Activated naive CD4-positive, alpha-beta T cell treated with anti-CD3 and anti-CD28 coated beads, Interleukin-2, amount 50 U/mL, for 72 hours (primary cell): Measurements from ENCODE around the gene TRPV3. TPM values are rescaled to one million over a fixed set of nuclear protein-coding genes. Genes with fewer than 3 reads are reported as not detected.
A peak's percentile ranks its signal among the peaks of the same experiment; 100 is the strongest.

ENCODE experiments used
- ATAC-seq, 2 donors: fragments of 150-1000 bp; cut with Tn5 transposase; 2 replicates each; pipeline ENCODE4 v1.10.0; 2021; ENCODE audit warnings: mild to moderate bottlenecking in 2 of 2, moderate library complexity in 2 of 2
- DNase-seq, 2 donors: peaks; one replicate each; pipeline ENCODE4 v3.0.0; 2021 to 2022; ENCODE audit warnings: low spot score in 2 of 2
- H3K27ac Mint-ChIP-seq, 2 donors: one replicate each; pipeline ENCODE4 v1.8.0; 2022; ENCODE audit warnings: mild to moderate bottlenecking in 2 of 2, mixed read lengths in 2 of 2
- H3K36me3 Mint-ChIP-seq, 2 donors: one replicate each; pipeline ENCODE4 v1.8.0; 2022; ENCODE audit warnings: mixed read lengths in 2 of 2
- H3K9me3 Mint-ChIP-seq, 2 donors: one replicate each; pipeline ENCODE4 v1.8.0; 2022; ENCODE audit warnings: mixed read lengths in 2 of 2
- total RNA-seq, 2 donors: library from RNA; stranded (reverse); gene quantifications; one replicate each; pipeline ENCODE4 v1.2.3, GENCODE V29; 2022

Gene TRPV3
- total RNA-seq = 1 to 10 TPM; 1.0 to 1.9 TPM

- DNase-seq (peak in 1 of 2 donors; percentile 60), ATAC-seq (peak; percentile 44 to 61)
- Mint-ChIP-seq H3K27ac (peak within 1 kb of the TSS; percentile 61 to 82), H3K9me3 (no peaks in the 10 kb centered on the region), H3K36me3 (no peaks in the 10 kb centered on the region)
Observed at GRCh38 chr17:3557768-3558583, at the start of gene TRPV3. Gene TRPV3 (minus strand): TSS chr17:3557812. CDS start chr17:3554850, 2,962 bp downstream.

GRCh38 chr17:3603870-3604259, 46.3 kb upstream of the TRPV3 start:
- Mint-ChIP-seq H3K36me3 (no peaks in the 10 kb centered on the region), H3K27ac (peak overlapping the region; percentile 10 to 57), H3K9me3 (no peaks in the 10 kb centered on the region)
- ATAC-seq = no peak
- DNase-seq = no peak

- Mint-ChIP-seq H3K36me3 (no peaks in the 10 kb centered on the region), H3K9me3 (no peaks in the 10 kb centered on the region), H3K27ac (peak overlapping the region; percentile 36 to 57)
- ATAC-seq (no peak), DNase-seq (no peak)
Observed at GRCh38 chr17:3603119-3603869, 45.7 kb upstream of the TRPV3 start.

DNA sequence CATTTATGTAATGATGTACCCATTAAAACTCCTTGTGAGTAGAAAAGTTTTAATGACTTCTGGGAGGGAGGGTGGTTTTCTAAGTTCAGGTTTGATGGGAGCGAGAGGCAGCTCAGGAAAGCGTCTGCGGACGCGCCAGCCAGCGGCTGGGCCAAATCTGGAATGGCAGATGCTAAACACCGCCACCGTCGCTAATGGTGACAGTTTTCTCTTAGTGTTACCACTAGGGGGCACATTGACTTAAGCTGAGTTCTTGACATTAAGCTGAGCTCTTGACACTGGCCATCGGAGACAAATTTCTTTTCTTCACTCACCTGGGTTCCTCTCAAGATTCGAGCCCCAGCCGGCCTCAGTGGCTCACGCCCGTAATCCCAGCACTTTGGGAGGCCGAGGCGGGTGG, 44.9 kb upstream of the TRPV3 start:
- Mint-ChIP-seq H3K9me3 (no peaks in the 10 kb centered on the region), H3K36me3 (no peaks in the 10 kb centered on the region), H3K27ac (no peak overlapping the region)
- ATAC-seq = peak in 1 of 2 donors; percentile 56
- DNase-seq = peak in 1 of 2 donors; percentile 34

GRCh38 chr17:3600529-3601205, 43.1 kb upstream of the TRPV3 start:
- no peaks in the 10 kb centered on the region for H3K9me3 Mint-ChIP-seq
- peak overlapping the region in 1 of 2 donors; percentile 42 for H3K27ac Mint-ChIP-seq
- H3K36me3 Mint-ChIP-seq = no peaks in the 10 kb centered on the region
- no peak for ATAC-seq
- no peak for DNase-seq

DNA sequence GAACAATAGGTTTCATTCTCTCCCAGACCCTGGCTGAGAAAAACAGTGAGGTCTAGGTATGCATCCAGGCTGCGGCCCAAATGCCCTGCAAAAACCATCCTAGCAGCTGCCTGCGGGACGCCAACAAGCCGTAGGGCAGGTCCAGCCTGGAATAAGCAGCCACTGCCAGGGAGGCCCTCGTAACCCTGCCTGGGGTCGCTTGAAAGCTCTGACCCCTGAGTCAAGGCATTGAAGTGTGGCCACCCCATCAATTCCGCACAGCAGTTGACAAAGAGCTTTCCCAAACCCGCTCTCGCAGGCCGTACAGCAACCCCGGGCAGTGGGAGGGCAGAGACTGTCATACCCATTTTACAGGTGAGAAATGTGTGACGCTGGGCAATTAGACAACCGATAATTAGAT, 40.5 kb upstream of the TRPV3 start:
- H3K27ac Mint-ChIP-seq = no peak overlapping the region
- no peaks in the 10 kb centered on the region for H3K36me3 Mint-ChIP-seq
- DNase-seq (no peak), ATAC-seq (no peak)
- H3K9me3 Mint-ChIP-seq = no peaks in the 10 kb centered on the region

GRCh38 chr17:3596804-3597464, 39.3 kb upstream of the TRPV3 start:
- H3K9me3 Mint-ChIP-seq = no peaks in the 10 kb centered on the region
- no peak for ATAC-seq
- no peak for DNase-seq
- no peaks in the 10 kb centered on the region for H3K36me3 Mint-ChIP-seq
- H3K27ac Mint-ChIP-seq = no peak overlapping the region

DNA sequence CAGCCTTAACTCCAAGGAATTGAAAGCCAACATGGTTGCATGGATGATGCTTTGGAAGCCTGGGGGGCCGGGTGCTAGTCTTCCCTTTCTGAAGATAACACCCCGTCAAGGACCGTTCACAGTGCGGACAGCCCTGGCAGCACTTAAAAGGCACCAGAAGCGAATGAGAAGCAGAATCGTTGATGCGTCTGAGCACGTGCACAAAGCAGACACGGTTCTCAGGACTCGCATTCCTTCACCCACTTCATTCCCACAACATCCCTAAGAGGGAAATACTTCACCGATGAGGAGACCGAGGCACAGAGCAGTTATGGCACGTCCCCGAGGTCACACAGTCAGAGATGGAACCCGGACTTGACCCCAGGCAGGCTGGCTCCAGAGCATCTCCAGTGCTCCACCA, 37.4 kb upstream of the TRPV3 start:
- Mint-ChIP-seq H3K9me3 (no peaks in the 10 kb centered on the region), H3K36me3 (peaks cover 0 to under 1% of the 10 kb centered on the region in 2 donors), H3K27ac (no peak overlapping the region)
- ATAC-seq (no peak), DNase-seq (no peak)

DNA sequence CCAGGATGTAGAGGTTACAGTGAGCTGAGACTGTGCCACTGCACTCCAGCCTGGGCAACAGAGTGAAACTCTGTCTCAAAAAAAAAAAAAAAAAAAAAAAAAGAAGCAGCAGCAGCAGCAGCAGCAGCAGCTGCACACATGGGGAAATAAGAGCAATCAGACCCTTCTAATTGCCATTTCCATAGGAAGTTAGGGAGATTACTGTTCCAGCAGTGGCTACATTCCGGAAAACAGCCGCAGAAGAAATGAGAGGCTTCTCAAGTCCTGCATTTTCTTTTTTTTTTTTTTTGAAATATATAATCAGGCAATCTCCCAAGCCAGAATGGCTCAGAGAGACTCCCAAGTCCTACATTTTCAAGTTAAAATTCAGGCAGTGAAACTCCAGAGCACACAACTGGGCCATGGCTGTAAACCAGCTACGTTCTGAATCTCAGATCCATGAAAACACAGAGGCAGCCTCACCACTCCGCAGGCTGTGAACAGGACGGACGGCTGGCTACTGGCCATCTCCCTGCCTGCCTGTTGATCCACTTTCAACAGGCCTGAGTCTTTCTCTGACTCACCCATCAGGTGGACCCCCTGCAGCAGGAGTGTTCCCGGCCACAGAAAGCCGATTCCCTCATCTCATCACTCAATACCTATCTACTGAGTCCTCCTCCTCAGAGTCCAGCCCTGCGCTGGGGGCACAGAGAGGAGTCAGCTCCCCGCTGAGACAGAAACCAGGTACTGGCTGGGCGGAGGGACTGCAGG, 36.6 kb upstream of the TRPV3 start:
- no peak for ATAC-seq
- no peaks in the 10 kb centered on the region for H3K9me3 Mint-ChIP-seq

GRCh38 chr17:3593384-3593783, 35.8 kb upstream of the TRPV3 start:
- peak overlapping the region in 1 of 2 donors; percentile 70 for H3K27ac Mint-ChIP-seq
- no peak for ATAC-seq

More for the DNA sequence above, 36.6 kb upstream of the TRPV3 start:
- Mint-ChIP-seq H3K27ac (peak overlapping the region in 1 of 2 donors; percentile 61), H3K36me3 (peaks cover 0 to 5% of the 10 kb centered on the region in 2 donors)
- DNase-seq = no peak

DNA sequence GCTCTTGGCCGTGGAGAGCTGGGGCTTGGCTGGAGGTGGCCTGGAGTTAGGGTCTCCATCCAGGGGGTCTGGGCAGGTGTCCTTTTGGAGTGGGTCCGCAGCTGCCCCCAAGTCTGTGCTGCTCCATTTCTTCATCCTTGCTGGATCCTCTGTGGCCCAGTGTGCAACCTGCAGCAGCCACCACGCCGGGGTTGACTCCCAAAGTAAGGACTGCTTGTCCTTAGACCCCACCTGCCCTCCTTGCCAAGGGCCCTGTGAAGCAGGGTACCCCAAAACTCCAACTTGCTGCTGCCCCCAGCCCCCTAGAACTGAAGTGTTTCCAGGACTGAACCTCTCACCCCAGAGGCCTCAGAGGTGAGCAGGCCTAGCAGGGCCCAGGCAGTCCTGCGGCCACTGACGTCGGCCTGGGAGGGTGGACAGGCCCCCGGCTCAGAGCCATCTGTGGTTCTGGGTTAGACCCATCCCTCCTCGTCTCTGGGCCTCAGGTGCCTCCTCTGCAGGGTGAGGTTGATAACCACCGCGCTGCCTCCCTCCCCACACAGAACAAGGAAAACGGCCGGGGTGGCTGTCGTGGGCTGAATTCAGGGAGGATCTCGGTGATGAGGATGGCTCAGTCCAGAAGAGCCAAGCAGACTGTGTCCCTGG, 34.7 kb upstream of the TRPV3 start:
- H3K36me3 Mint-ChIP-seq = peaks cover 0 to 5% of the 10 kb centered on the region in 2 donors
- no peak for ATAC-seq

More at GRCh38 chr17:3593384-3593783, 35.8 kb upstream of the TRPV3 start:
- no peak for DNase-seq
- peaks cover 0 to 5% of the 10 kb centered on the region in 2 donors for H3K36me3 Mint-ChIP-seq
- no peaks in the 10 kb centered on the region for H3K9me3 Mint-ChIP-seq

DNA sequence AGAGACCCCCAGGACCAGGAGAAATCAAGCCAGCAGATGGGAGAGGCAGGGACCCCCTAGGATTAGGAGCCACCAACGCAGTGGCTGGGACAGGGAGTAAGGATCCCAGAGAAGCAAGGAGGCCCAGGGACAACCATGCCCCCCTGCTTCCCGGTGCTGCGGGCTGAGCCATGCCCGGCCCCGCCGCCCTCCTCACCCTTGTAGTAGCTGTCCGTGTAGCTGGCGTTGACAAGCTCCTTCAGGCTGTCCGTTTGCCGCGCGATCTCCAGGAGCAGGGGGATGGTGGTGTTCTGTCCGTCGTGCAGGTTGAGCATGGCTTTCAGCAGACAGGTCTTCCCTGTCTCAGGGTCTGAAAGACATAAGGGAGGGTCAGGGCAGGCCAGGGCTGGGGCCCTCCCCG, 33.2 kb upstream of the TRPV3 start:
- Mint-ChIP-seq H3K9me3 (no peaks in the 10 kb centered on the region), H3K36me3 (peaks cover 0 to 5% of the 10 kb centered on the region in 2 donors), H3K27ac (no peak overlapping the region)
- no peak for DNase-seq
- no peak for ATAC-seq

More for the DNA sequence above, 34.7 kb upstream of the TRPV3 start:
- Mint-ChIP-seq H3K9me3 (no peaks in the 10 kb centered on the region), H3K27ac (no peak overlapping the region)
- no peak for DNase-seq

DNA sequence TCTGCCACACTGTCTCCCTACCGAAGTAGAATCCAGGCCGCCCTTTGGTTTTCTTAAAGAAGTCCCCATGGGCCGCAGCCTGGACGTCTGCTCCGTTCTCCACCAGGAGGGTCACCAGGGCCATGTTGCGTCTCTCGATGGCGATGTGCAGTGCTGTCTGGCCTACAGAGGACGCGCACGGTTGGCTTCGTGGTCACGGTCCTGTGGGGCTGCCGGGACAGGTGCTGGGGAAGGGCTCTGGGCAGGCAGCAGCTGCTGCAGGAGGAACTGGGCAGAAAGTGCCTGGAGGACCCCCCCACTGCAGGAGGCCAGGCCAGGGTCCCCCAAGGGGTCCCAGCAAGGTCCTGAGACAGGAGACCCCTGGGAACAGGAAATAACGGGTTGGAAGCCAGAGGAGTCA, 32.6 kb upstream of the TRPV3 start:
- ATAC-seq = no peak
- Mint-ChIP-seq H3K36me3 (peaks cover 0 to 5% of the 10 kb centered on the region in 2 donors), H3K9me3 (no peaks in the 10 kb centered on the region), H3K27ac (no peak overlapping the region)
- DNase-seq = no peak

DNA sequence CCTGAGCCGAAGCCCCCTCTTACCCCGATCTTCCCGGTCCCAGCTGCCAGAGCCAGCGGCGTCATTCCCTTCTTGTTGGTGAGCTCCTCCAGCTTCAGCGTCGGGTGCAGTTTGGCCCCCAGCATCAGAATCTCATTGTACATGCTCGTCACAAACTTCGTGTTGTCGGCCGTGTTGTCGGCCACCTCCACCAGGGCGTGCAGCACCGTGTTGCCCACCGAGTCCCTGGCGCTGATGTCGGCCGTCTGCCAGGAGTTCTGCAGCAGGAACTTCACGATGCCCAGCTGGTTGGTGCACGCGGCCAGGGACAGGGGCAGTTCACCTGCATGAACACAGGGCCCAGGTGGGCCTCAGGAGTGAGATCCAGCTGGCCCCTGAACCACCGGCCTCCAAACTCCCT, 32.2 kb upstream of the TRPV3 start:
- ATAC-seq (no peak), DNase-seq (no peak)
- H3K36me3 Mint-ChIP-seq = peaks cover 0 to 5% of the 10 kb centered on the region in 2 donors
- H3K9me3 Mint-ChIP-seq = no peaks in the 10 kb centered on the region
- no peak overlapping the region for H3K27ac Mint-ChIP-seq

DNA sequence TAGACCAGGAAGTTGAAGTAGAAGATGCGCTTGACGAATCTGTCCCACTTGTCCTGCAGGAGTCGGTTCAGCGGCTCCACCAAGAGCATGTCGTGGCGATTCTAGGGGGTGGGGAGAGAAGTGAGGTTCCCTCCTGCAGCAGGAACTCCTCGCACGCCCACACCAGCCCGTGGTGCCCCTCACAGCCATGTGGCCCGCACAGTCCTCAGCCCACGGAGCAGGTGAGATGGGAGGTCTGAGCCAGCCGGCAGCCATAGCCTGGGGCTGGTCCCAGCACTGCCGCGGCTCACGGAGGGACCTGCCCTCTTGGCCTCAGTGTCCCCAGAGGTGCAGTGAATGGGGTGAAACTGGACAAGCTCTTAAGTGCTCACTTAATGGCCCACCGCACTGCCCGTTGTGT, 28.2 kb upstream of the TRPV3 start:
- no peak for DNase-seq
- Mint-ChIP-seq H3K36me3 (peaks cover 0 to 5% of the 10 kb centered on the region in 2 donors), H3K27ac (no peak overlapping the region), H3K9me3 (no peaks in the 10 kb centered on the region)
- ATAC-seq = no peak
